Measurements from ENCODE around the gene PDXK.

Gene PDXK

GRCh38 chr21:43778469-43779335 lies 59.8 kb downstream of the PDXK start:
- TF ChIP-seq, protein P1, sequence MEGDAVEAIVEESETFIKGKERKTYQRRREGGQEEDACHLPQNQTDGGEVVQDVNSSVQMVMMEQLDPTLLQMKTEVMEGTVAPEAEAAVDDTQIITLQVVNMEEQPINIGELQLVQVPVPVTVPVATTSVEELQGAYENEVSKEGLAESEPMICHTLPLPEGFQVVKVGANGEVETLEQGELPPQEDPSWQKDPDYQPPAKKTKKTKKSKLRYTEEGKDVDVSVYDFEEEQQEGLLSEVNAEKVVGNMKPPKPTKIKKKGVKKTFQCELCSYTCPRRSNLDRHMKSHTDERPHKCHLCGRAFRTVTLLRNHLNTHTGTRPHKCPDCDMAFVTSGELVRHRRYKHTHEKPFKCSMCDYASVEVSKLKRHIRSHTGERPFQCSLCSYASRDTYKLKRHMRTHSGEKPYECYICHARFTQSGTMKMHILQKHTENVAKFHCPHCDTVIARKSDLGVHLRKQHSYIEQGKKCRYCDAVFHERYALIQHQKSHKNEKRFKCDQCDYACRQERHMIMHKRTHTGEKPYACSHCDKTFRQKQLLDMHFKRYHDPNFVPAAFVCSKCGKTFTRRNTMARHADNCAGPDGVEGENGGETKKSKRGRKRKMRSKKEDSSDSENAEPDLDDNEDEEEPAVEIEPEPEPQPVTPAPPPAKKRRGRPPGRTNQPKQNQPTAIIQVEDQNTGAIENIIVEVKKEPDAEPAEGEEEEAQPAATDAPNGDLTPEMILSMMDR (IDR thresholded peaks at IDR 0.05): no peak
- Histone ChIP-seq H3K4me3 (no peak overlapping the region), H3K27ac (no peak overlapping the region)
- no peak for DNase-seq (ENCODE audit: low spot score)

DNA sequence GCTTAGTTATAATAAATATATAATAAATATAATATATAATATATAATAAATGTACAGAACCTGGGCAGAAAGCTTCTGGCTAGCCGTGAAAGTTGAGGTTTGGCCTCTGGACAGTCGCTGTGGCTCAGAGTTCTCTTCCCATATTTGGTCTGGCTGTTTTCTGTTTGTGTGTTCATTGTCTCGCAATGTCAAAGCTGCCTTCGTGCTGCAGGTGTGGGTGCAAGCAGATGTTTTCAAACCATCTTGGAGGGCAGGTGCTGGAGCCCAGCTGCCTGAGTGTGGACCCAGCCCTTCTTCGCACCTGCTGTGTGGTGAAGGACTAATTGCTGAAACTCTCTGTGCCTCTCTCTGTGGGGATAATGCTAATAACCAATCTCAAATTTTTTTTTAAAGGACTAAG lies 60.7 kb downstream of the PDXK start:
- Histone ChIP-seq H3K4me3 (no peak overlapping the region), H3K27ac (no peak overlapping the region)
- no peak for DNase-seq (ENCODE audit: low spot score)
- TF ChIP-seq, protein P1 (IDR thresholded peaks at IDR 0.05): no peak

GRCh38 chr21:43781846-43782245 lies 62.9 kb downstream of the PDXK start:
- H3K27ac ChIP-seq: no peak overlapping the region
- TF ChIP-seq, protein P1 (IDR thresholded peaks at IDR 0.05): no peak
- DNase-seq (ENCODE audit: low spot score): no peak
- H3K4me3 ChIP-seq: no peak overlapping the region

- Histone ChIP-seq H3K27ac (no peak overlapping the region), H3K4me3 (no peak overlapping the region)
- no peak for DNase-seq (ENCODE audit: low spot score)
- TF ChIP-seq, protein P1 (IDR thresholded peaks at IDR 0.05): no peak
These were observed 63.6 kb downstream of the PDXK start for GRCh38 chr21:43782431-43783097.

DNA sequence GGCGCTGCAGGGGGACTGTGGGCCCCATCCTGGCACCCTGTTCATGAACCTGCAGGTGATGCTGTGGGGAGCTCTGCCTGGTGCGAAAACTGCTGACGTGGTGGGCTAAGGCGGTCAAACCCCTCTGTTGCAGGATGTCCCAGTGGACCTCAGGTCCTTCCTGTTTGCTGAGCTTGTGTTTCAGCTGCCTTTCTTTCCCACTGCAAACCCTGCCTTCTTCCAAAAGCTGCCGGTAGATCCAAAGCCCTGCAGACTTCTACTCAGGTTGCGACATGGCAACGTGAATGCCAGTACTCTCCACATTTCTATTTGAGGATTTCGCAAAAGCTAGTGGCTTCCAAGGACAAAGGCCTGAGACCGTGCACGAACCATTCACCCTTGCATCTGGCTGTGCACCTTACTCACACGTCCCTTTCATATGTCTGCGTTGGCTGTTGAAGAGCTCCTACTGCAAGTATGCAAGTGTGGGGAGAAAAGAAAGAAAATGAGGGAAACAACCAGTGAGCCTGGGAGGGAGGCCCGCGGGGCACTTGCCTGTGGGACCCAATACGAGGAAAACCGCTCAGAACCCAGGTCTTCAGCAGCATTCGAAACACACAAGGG lies 64.3 kb downstream of the PDXK start:
- Histone ChIP-seq H3K4me3 (no peak overlapping the region), H3K27ac (no peak overlapping the region)
- no peak for DNase-seq (ENCODE audit: low spot score)
- TF ChIP-seq, protein P1 (IDR thresholded peaks at IDR 0.05): no peak

DNA sequence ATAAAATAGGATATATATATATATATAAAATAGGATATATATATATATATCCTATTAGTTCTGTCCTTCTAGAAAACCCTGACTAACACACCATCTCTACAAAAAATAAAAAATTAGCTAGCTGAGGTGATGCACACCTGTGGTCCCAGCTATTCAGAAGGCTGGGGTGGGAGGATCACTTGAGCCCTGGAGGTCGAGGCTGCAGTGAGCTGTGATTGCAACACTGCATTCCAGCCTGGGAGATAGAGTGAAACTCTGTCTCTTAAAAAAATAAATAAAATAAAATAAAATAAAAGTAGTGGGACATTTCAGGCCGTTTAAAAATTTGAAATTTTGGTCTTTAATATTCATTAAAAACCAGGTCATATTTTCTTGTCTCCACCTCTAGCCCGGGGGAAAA lies 66.2 kb downstream of the PDXK start:
- Histone ChIP-seq H3K4me3 (no peak overlapping the region), H3K27ac (no peak overlapping the region)
- TF ChIP-seq, protein P1 (IDR thresholded peaks at IDR 0.05): no peak
- no peak for DNase-seq (ENCODE audit: low spot score)
